H1 (cell line): ENCODE data around the gene RIPOR3. TPM values are rescaled to one million over a fixed set of nuclear protein-coding genes. Genes with fewer than 3 reads are reported as not detected.

Source experiments
- CTCF ChIA-PET: fragments of 300-600 bp; sonication (Branson Sonifier 250); formaldehyde crosslinking; loops from one replicate; lab custom pipeline; 2021; ENCODE audit not compliant: partially characterized antibody; lab: Charles Lee
- POLR2A ChIA-PET: fragments of 300-600 bp; sonication (Branson Sonifier 250); formaldehyde crosslinking; loops from one replicate; lab custom pipeline; 2021; ENCODE audit warnings: inconsistent platforms; ENCODE audit not compliant: partially characterized antibody; lab: Charles Lee
- DNase-seq, 2 experiments: peaks; one replicate each; pipeline versions ENCODE4 v3.0.0 to v3.0.0-alpha.2; 2010 to 2022; ENCODE audit warnings: low spot score in 2 of 2, low read depth in 1 of 2, mixed read lengths in 1 of 2
- FAIRE-seq: peaks from 2 replicates; lab custom pipeline; 2011; peaks lifted over from hg19 to GRCh38; lab: Jason Lieb, UNC
- H2AFZ ChIP-seq: 2 replicates; pipeline ENCODE4 v1.8.1; 2012; ENCODE audit warnings: low read length, inconsistent platforms
- H2AK5ac ChIP-seq: 2 replicates; pipeline ENCODE4 v1.6.1; 2013; ENCODE audit warnings: low read depth, low read length
- H2BK120ac ChIP-seq: replicated peaks from 2 replicates; pipeline ENCODE3; 2013; ENCODE audit warnings: low read depth, low read length, inconsistent platforms
- H2BK12ac ChIP-seq: 2 replicates; pipeline ENCODE4 v1.6.1; 2013; ENCODE audit warnings: low read depth, low read length
- H2BK15ac ChIP-seq: 2 replicates; pipeline ENCODE4 v1.6.1; 2013; ENCODE audit warnings: low read length
- H2BK20ac ChIP-seq: 2 replicates; pipeline ENCODE4 v1.6.1; 2013; ENCODE audit warnings: low read length
- H2BK5ac ChIP-seq: 2 replicates; pipeline ENCODE4 v1.6.1; 2013; ENCODE audit warnings: low read depth, low read length
- H3K14ac ChIP-seq: 2 replicates; pipeline ENCODE4 v1.6.1; 2013; ENCODE audit warnings: inconsistent platforms; ENCODE audit not compliant: insufficient read length
- H3K18ac ChIP-seq: 2 replicates; pipeline ENCODE4 v1.6.1; 2013; ENCODE audit warnings: low read length; ENCODE audit errors: extremely low read depth
- H3K23ac ChIP-seq: 2 replicates; pipeline ENCODE4 v1.6.1; 2013; ENCODE audit warnings: inconsistent platforms; ENCODE audit not compliant: insufficient read length
- H3K23me2 ChIP-seq: 2 replicates; pipeline ENCODE4 v1.6.1; 2013; ENCODE audit warnings: low read depth, low read length
- H3K27ac ChIP-seq: 2 replicates; pipeline ENCODE4 v1.6.1; 2011; ENCODE audit warnings: low read depth, low read length, inconsistent platforms
- H3K27me3 ChIP-seq, 4 experiments: replicated peaks in 1 of 4; 1 replicate in 1 of 4; 2 replicates in 3 of 4; pipeline versions ENCODE4 v1.6.1 to v1.8.1; 2011 to 2013; ENCODE audit warnings: low read length in 3 of 4, mild to moderate bottlenecking in 3 of 4, inconsistent platforms in 2 of 4, mixed read lengths in 2 of 4, moderate library complexity in 1 of 4; ENCODE audit not compliant: control insufficient read depth in 3 of 4, insufficient read depth in 3 of 4; ENCODE audit errors: extremely low read depth in 1 of 4
- H3K36me3 ChIP-seq, 4 experiments: 2 replicates each; pipeline versions ENCODE4 v1.6.1 to v1.8.1; 2011 to 2013; ENCODE audit warnings: mild to moderate bottlenecking in 4 of 4, low read length in 3 of 4, moderate library complexity in 2 of 4, control low read depth in 1 of 4, inconsistent platforms in 1 of 4; ENCODE audit not compliant: insufficient read depth in 4 of 4, control insufficient read depth in 2 of 4
- H3K4ac ChIP-seq: replicated peaks from 2 replicates; pipeline ENCODE3; 2013; ENCODE audit warnings: low read length, low read depth, mixed read lengths, inconsistent platforms; ENCODE audit not compliant: insufficient read length
- H3K4me1 ChIP-seq, 4 experiments: replicated peaks in 1 of 4; 1 replicate in 1 of 4; 2 replicates in 3 of 4; pipeline versions ENCODE4 v1.6.1 to v1.8.1; 2011 to 2013; ENCODE audit warnings: low read length in 3 of 4, inconsistent platforms in 2 of 4, mixed read lengths in 1 of 4; ENCODE audit not compliant: insufficient read depth in 4 of 4, control insufficient read depth in 3 of 4
- H3K4me2 ChIP-seq, 2 experiments: 2 replicates each; pipeline versions ENCODE4 v1.6.1 to v1.8.1; 2011 to 2013; ENCODE audit warnings: low read depth in 2 of 2, low read length in 2 of 2, control low read depth in 1 of 2, inconsistent platforms in 1 of 2, mild to moderate bottlenecking in 1 of 2; ENCODE audit not compliant: insufficient read depth in 1 of 2
- H3K4me3 ChIP-seq, 4 experiments: fragments of 200-600, 300-600 bp in 1 of 4; sonication (generic), shearing (Covaris generic), sonication (Bioruptor Twin) in 1 of 4; 2 replicates each; pipeline versions ENCODE4 v1.5.1 to v1.8.1; 2011 to 2016; ENCODE audit warnings: low read length in 4 of 4, low read depth in 3 of 4, control low read depth in 2 of 4, inconsistent platforms in 2 of 4, mild to moderate bottlenecking in 2 of 4, mixed read lengths in 1 of 4, moderate library complexity in 1 of 4; ENCODE audit not compliant: insufficient read depth in 2 of 4; ENCODE audit errors: extremely low read depth in 1 of 4
- H3K56ac ChIP-seq: replicated peaks from 2 replicates; pipeline ENCODE3; 2013; ENCODE audit warnings: low read depth, mild to moderate bottlenecking, mixed read lengths, low read length, inconsistent platforms; ENCODE audit not compliant: insufficient read length
- H3K79me1 ChIP-seq: 2 replicates; pipeline ENCODE4 v1.6.1; 2013; ENCODE audit warnings: low read depth, low read length, control low read depth
- H3K79me2 ChIP-seq, 2 experiments: 2 replicates each; pipeline versions ENCODE4 v1.6.1 to v1.8.1; 2012 to 2013; ENCODE audit warnings: low read length in 2 of 2, mild to moderate bottlenecking in 2 of 2, inconsistent platforms in 1 of 2; ENCODE audit not compliant: insufficient read depth in 2 of 2, control insufficient read depth in 1 of 2
- H3K9ac ChIP-seq, 4 experiments: replicated peaks in 1 of 4; 1 replicate in 1 of 4; 2 replicates in 3 of 4; pipeline versions ENCODE4 v1.6.1 to v1.8.1; 2011 to 2013; ENCODE audit warnings: low read depth in 3 of 4, low read length in 3 of 4, control low read depth in 2 of 4, mild to moderate bottlenecking in 2 of 4, moderate library complexity in 2 of 4, inconsistent platforms in 1 of 4; ENCODE audit errors: extremely low read depth in 1 of 4
- H3K9me3 ChIP-seq, 2 experiments: 2 replicates each; pipeline versions ENCODE4 v1.6.1 to v1.8.1; 2012 to 2013; ENCODE audit warnings: mild to moderate bottlenecking in 2 of 2, moderate library complexity in 2 of 2, control low read depth in 1 of 2, inconsistent platforms in 1 of 2, low read depth in 1 of 2, low read length in 1 of 2, mixed read lengths in 1 of 2; ENCODE audit not compliant: insufficient read depth in 2 of 2
- H4K20me1 ChIP-seq, 2 experiments: replicated peaks in 1 of 2; 2 replicates each; pipeline versions ENCODE3 to v1.8.1; 2011 to 2013; ENCODE audit warnings: inconsistent platforms in 2 of 2, low read length in 2 of 2, mild to moderate bottlenecking in 1 of 2; ENCODE audit not compliant: insufficient read depth in 2 of 2, control insufficient read depth in 1 of 2
- H4K5ac ChIP-seq: 2 replicates; pipeline ENCODE4 v1.6.1; 2013; ENCODE audit warnings: low read length, low read depth, mixed read lengths, inconsistent platforms; ENCODE audit not compliant: insufficient read length
- H4K8ac ChIP-seq: 2 replicates; pipeline ENCODE4 v1.8.0; 2013; ENCODE audit warnings: mild to moderate bottlenecking, moderate library complexity, low read length, inconsistent platforms; ENCODE audit not compliant: insufficient read depth; ENCODE audit errors: extremely low read depth
- H4K91ac ChIP-seq: replicated peaks from 2 replicates; pipeline ENCODE3; 2013; ENCODE audit warnings: low read length, mixed read lengths, inconsistent platforms; ENCODE audit not compliant: insufficient read length
- GTF2F1 ChIP-seq: IDR thresholded peaks from 2 replicates; pipeline ENCODE4 v1.6.1; 2012; ENCODE audit warnings: low read depth, low read length, improper control_type of control experiment, borderline replicate concordance
- KDM1A ChIP-seq: fragments of 200-600, 300-600 bp; sonication (generic); IDR thresholded peaks from 2 replicates; pipeline ENCODE4 v1.7.1; 2016; ENCODE audit warnings: mild to moderate bottlenecking, low read length, borderline replicate concordance
- TBP ChIP-seq: IDR thresholded peaks from 2 replicates; pipeline ENCODE4 v1.6.1; 2011; ENCODE audit warnings: low read depth, low read length, improper control_type of control experiment
- WGBS, 2 experiments: shearing (Covaris generic) in 1 of 2; methylation state at CpG; one replicate each; pipeline versions ENCODE4 v1.1.6 to v1.1.7; 2013 to 2015; ENCODE audit warnings: low lambda C conversion rate in 2 of 2, mixed read lengths in 2 of 2, inconsistent platforms in 1 of 2, low coverage in 1 of 2, missing lambda C conversion rate in 1 of 2; ENCODE audit not compliant: insufficient replicate concordance in 2 of 2, insufficient coverage in 1 of 2, insufficient read length in 1 of 2; ENCODE audit errors: extremely low coverage in 1 of 2, missing lambda C conversion rate in 1 of 2; 5-methylcytosine and 5-hydroxymethylcytosine counted together
- polyA plus RNA-seq, 7 experiments: library from polyadenylated mRNA; depleted of rRNA in 3 of 7; stranded (reverse) in 5 of 7; unstranded in 2 of 7; fragments of >200 nt in 5 of 7; fragments of 200-250 nt in 2 of 7; gene quantifications; 1 replicate in 5 of 7; 2 replicates in 1 of 7; 4 replicates in 1 of 7; pipeline versions ENCODE4 v1.2.1 to v1.2.3, GENCODE V29; 2011 to 2013; ENCODE audit warnings: missing spikeins in 2 of 7, mixed read lengths in 2 of 7
- total RNA-seq: library from RNA; stranded (reverse); fragmentation: NEBNext Ultra II Directional; extraction: Animal tissue kit (Norgen Biotek cat#: 25700); gene quantifications from 2 replicates; pipeline ENCODE4 v1.2.1, GENCODE V29; 2021

RIPOR3 gene
- total and polyA plus RNA-seq, 2 of the 8 experiments (the other 6 are each of a cell fraction or from before 2014, with no cell fraction given), result 3.6 to 4.5 TPM

GRCh38 chr20:50633361-50633760, 58.0 kb downstream of the RIPOR3 start:
- no peak for DNase-seq
- H4K5ac ChIP-seq, result no peak overlapping the region
- H3K14ac ChIP-seq, result no peak overlapping the region
- H2AFZ ChIP-seq, result no peak overlapping the region
- TF ChIP-seq TBP, result no peak
- TF ChIP-seq KDM1A, result no peak
- no peak for TF ChIP-seq GTF2F1
- H3K4me3 ChIP-seq, result no peak overlapping the region
- no peaks in the 10 kb centered on the region for H4K20me1 ChIP-seq
- H3K23ac ChIP-seq, result no peak overlapping the region
- H2BK12ac ChIP-seq, result no peak overlapping the region
- no peak overlapping the region for H2AK5ac ChIP-seq
- no peaks in the 10 kb centered on the region for H3K79me1 ChIP-seq
- no peak overlapping the region for H3K9ac ChIP-seq
- H2BK5ac ChIP-seq, result no peak overlapping the region; the same call in 1 of the 2 replicates
- H4K91ac ChIP-seq, result no peak overlapping the region
- H3K9me3 ChIP-seq, result no peaks in the 10 kb centered on the region
- no peak overlapping the region for H3K18ac ChIP-seq
- H3K79me2 ChIP-seq, result no peaks in the 10 kb centered on the region
- H2BK15ac ChIP-seq, result peak overlapping the region; percentile 75; the same call in 1 of the 2 replicates
- no peak overlapping the region for H3K27ac ChIP-seq
- peaks cover 13 to 19% (median 16%) of the 10 kb centered on the region in 4 experiments for H3K4me1 ChIP-seq
- H3K23me2 ChIP-seq, result no peaks in the 10 kb centered on the region
- no peak for FAIRE-seq
- no peak overlapping the region for H3K4ac ChIP-seq
- peak overlapping the region; percentile 61; the same call in 1 of the 2 replicates for H2BK20ac ChIP-seq
- no peak overlapping the region for H4K8ac ChIP-seq
- H3K56ac ChIP-seq, result no peak overlapping the region
- no peaks in the 10 kb centered on the region for H3K36me3 ChIP-seq
- ChIA-PET POLR2A (interaction anchor here (1.6 kb wide), 1 partner anchor 12 kb away, joined by 5 read pairs; no protein-coding TSS in a partner anchor), CTCF (interaction anchor here (1.1 to 7.4 kb wide), 9 partner anchors 8 to 169 kb away, joined by 3 to 84 read pairs (median 5); no protein-coding TSS in a partner anchor)
- H3K27me3 ChIP-seq, result no peaks in the 10 kb centered on the region
- WGBS, 2 experiments, result 80% methylated on average over 8 of the region's 10 CpGs; no CpG with 5 or more reads in 1 of the 2 experiments
- H2BK120ac ChIP-seq, result no peak overlapping the region
- H3K4me2 ChIP-seq, result no peak overlapping the region
